HG03469 (cell line): Measurements from ENCODE around the gene CRYBG3.
"Not testable (repeated sequence)": the region's sequence is repeated elsewhere in the genome, so short reads cannot be mapped to it uniquely, and the experiment has no call there.

ENCODE experiments used
- ATAC-seq: cut with Tn5 transposase; IDR thresholded peaks from one replicate; pipeline ENCODE4 v1.9.1; 2021; ENCODE audit warnings: mild to moderate bottlenecking, moderate library complexity, moderate number of reproducible peaks; ENCODE audit not compliant: unreplicated experiment

The CRYBG3 gene

DNA sequence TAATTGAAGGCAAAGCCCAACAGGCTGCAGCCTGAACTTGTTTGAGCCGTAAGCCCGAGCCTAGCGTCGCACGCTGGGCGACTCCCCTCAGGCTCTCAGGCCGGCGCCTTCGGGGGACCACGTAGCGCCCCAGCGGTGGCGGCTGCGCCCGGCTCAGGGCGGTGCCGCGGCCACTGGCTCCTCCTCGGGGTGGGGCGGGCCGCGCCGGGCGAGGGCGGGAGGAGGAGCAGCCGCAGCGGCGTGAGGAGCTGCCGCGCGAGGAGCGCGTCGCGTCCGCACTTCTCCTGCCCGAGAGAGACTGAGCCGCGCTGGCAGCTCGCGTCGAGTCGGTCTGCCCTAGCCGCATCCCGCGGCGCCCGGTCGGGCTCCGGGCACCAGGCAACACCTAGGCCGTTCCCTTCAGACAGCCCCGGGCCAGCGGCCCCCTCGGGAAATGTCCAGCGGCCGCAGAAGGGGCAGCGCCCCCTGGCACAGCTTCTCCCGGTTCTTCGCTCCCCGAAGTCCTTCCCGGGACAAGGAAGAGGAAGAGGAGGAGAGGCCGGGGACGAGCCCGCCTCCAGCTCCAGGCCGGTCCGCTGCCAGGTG, at the start of gene CRYBG3:
TSS of gene CRYBG3 (plus strand) at position 238 of the 585 bp plus-strand sequence. CDS start at position 434, 196 bp downstream.
- peak; percentile 96 for ATAC-seq

DNA sequence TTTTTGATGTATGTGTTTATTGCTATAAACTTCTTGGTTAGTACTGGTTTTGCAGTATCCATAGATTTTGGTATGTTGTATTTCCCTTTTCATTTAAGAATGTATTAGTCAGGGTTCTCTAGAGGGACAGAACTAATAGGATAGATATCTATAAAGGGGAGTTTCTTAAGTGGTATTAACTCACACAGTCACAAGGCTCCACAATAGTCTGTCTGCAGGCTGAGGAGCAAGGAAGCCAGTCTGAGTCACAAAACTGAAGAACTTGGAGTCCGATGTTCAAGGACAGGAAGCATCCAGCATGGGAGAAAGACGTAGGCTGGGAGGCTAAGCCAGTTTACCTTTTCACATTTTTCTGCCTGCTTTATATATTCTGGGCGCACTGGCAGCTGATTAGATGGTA, 48.9 kb upstream of the CRYBG3 start:
- ATAC-seq = no peak

DNA sequence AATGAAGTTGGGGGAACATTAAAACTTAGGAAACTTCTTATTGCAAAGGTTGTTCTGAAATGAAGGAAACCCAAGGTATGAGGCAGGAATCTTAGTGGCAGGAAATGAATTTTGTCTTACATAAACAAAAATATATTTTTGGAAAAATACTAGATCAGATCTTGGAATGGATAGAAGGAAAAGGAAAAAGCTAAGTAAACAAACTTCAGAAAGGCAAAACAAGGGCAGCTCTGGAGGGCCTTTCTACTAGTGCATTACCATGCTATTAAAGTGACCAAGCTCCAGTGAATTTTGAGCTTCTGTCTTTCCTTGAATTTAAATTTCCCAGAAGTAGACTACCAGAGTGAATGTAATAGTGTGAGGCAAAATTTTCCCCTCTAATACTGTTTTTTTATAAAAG, 43.7 kb upstream of the CRYBG3 start:
- no peak for ATAC-seq

DNA sequence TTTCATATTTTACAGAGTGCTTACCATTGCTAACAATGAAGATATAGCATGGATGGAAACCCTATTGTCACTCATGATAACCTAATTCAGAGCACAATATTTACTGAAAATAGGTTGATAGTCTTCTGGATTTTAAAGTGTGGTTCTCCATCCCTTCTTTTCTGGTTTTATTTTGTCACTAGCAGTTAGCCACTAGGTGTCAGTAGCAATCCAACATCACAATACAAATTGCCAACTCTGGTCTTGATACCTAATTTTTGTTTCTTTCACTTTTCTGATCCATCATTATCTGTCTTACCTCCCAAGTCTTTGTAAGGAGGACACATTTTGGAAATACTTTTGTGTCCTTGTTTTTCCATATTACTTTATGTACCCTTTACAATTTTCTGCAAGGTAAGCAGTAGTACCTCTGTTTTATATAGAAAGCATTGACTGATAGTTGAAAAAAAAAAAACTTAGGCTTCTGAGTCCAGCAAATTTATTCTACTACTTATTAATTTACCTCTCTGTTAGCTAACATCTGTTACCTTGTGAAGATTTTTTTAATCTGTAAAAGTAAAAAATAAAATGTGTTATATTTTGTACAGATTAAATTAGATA, 28.3 kb upstream of the CRYBG3 start:
- no peak for ATAC-seq

DNA sequence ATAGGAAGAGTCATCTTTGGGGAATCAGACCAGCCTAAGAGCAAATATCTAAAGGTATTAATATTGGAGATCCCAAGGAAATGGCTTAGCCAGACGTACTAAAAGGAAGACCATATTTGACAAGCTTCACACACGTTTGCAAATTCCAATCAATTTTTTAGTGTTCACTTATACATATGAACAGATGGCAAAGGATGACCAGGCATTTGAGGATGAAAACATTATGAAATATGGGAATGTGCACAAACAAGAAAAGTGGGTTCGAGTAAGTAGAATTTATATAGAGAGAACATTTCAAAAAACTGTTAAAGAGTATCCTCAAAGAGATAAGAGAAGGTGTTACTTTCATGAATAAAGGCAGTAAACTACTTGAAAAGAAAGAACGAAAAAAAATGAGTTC, 25.9 kb upstream of the CRYBG3 start:
- ATAC-seq = no peak

DNA sequence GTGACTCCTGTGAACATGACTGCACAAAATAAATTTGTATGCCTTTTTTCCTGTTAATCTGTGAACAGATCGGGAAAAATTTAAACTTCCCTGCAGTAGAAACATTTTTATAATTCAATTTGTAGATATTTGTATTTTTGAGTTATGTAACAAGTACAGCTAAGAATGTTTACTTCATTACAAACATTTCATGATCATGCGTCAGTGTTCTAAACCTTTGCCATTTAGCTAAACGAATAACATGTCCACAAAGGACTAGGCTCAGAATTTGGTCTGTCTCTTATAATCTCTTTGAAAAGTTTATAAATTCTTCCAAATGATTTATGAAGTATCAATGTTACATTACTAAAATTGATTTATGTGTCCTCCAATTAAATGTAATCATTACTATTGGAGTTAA, 17.3 kb upstream of the CRYBG3 start:
- no peak for ATAC-seq

DNA sequence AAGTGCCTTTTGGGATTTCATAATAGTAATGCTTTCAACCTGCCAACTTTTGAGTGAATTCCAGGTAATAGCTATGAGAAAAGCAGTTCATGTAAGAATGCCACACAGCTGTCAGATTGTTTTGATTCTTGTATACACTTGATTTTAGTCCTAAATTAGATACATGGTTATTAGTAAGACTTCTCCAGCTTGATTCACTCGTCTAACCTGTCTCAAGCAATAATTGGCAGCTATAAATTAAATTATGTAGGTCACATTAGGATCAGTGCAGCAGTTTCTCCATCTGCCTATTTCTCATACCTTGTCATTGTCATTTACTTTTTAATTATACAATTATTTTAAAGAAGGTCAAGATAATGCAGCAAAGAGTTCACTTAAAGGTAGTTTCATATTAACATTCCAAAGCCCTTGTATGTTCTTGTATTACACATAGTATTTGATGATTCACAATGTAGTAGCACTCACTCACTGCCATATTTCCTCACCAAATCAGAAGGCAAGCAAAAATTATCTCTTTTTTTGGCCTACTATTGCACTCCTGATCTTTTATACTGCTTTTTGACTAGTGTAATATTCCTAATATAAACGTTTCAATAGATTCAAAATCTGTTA, 10.9 kb upstream of the CRYBG3 start:
- ATAC-seq = no peak

DNA sequence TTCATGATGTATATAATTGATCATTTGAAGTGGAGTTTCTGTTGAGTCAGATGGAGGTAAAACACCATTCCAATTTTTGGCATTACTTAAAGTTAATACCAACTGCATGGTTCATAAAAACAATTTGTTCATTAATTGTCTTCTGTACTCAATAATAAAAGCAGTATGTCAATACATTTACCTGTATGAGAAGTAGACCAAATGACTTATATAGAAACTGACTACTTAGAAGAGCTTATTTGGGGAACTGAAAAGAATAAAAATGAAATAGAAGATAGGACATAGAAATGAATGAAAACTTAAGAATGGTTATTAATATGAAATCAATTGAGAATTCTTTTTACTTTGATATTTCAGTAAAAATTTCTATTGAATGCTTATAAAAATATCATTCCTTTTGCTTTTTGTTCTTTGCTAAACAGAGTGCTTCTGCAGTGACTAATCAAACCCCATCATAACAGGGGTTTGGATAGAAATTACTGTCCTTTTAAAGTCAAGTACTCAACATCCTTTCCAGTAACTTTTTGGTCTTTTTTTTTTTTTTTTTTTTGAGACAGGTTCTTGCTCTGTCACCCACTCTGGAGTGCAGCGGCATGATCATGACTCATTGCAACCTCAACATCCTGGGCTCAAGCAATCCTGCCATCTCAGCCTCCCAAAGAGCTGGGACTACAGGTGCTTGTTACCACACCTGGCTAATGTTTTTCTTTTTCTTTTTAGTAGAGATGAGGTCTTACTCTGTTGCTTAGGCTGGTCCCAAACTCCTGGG, 6.5 kb upstream of the CRYBG3 start:
- peak; percentile 37 for ATAC-seq

DNA sequence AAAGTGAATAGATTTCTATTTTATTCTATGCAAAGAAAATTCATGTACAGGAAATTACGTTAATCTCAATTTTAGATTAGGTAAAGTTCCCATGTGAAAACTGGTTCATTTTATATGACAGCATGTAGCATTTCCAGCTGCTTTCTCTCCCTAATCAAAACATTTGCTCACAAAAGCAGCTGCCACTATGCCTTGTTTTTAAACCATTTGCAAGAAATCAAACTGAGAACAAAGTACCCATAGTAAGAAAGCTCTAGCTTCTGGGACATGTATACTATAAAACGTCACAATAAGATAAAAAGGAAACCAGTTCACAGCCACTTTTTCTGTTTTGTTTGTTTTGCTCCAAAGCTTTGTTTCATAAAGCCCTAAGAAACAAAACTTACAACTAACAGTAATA, 5.0 kb upstream of the CRYBG3 start:
- no peak for ATAC-seq

DNA sequence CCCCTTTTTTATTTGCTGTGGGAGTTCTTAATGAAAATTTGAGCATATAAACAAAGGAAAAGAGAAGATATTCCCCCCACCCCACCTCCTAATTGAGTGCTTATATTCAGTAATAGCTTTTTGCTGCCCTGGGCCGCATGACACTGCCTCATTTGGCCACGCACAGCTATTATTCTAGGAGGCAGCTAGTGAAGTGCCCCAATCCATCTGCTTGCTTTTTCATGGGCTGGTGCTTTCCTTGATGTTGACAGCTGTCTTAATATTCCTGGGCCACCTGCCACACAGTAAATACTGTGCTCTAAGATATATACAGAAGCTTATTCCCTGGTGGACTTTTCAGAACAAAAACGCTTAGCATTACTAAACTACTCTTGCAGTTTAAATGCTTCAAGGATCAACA, 3.8 kb upstream of the CRYBG3 start:
- ATAC-seq = no peak

DNA sequence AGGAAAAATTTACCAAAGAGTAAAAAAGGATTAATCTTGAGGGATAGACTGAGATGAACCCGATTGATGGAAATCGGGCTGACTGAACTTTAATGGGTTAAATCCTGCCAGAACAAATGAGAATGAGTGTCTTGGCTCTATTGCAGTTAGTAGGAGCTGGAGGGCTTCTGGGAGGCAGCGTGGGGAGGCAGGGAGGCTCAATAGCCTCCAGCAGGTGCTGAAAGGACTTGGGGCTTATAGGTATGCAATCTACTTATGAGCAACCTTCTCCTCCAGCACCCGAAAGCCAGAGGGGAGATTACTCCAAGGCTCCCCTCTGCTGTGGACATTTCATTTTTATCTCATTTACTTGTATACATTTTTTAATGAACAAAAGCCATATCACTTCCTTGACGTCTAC, 1.0 kb upstream of the CRYBG3 start:
- ATAC-seq = no peak

DNA sequence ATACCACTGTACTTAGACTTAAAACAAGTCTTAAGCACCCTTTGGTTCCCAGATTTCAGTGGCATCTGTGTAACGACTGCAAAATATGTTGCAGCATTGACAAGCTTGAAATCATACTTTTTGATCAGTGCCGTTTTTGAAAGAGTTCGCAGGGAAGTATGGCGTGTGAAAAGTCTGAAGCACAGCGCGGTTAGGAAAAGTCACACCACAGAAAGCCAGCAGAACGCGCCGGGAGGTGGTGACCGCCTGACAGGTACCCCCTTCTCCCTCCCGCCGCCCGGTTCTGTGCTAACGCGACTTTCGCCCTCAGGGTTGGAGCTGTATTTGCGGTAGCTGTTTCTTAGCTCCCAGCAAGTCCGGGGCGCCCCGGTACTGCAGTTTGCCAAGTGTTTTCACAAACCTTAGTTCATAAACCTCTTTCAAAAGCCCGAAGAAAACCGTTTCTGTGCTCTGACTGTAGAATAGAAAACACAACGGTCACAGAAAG, 481 bp upstream of the CRYBG3 start:
- ATAC-seq = peak; percentile 32

DNA sequence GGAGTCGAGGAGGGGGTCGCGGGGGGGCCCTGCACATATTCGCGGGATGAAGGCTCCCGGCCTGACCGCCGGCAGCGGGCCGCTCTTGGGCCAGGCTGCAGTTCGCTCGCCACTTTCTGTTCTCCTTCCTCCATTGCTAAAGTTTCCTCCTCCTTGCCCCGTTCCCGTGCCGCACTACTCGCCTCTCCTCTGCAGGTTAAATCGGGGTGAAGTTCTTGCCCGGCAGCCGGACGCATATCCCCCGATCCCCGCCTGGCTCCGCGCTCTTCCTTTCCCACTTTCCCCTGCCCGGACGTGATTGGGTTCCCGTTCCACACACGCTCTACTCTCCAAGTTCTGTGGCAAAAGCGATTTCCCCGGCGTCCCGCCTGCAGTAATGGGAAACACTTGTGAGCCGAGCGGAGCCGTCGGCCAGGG, 556 bp downstream of the CRYBG3 start:
- ATAC-seq = no peak

DNA sequence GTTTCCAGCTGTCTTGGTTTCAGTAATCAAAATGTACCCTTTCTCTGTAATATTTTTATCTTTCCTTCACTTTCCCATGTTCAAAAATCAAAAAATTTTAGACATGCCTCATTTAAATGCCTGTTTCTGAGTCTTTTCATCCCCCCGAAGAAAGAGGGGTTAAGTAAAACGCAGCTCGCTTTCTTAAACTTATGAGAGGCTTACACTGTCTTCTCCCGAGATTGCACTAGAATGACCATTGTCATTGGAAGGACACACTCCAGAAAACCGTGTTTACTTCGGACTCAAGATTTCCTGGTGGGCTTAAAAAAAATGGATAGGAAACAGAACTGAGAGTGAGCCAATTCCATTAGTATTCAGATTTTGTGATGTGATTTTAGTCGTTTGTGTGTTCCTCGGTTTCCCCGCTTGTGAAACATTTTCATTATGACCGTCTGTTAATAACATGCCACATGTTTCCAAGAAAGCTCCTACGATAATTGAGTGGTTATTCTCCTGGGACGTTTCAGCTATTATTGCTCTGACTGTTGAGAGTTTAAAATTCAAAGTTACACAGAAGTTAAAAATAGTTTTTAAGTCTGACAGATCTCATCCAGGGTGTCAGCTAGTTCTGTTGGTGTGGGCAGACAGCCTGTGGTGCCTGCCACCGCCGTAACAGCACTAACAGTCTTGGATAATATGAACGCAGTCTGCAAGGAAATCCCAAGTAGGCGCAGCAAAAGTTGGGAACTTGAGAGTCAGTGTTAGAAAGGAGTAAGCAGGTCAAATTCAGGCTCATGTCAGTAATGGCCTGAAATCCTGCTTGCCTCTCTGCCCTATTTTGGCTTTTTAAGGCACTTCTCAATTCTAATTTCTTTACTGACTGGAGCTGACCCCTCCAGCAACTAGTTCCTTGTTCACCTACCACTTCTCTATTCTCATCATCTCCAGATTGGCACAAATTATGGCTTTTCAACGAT, 1.5 kb downstream of the CRYBG3 start:
- no peak for ATAC-seq

DNA sequence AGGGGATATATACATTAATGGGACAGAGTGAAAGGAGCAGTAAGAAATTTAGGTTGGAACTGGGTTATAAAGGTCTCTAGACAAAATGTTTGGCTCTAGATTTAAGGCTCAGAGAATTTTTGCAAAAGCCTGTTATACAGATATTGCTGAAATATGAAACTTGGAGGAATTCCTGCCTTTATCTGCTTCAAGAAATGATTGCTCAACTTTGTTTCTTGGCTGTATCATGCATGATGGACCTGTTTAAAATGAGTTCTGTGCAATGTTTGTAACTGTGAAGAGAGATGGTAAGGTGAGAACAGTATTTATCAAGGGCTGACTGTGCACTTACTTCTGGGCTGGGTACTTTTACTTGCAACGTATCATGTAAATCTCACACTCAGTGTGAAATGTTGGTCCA, 3.3 kb downstream of the CRYBG3 start:
- ATAC-seq = no peak

DNA sequence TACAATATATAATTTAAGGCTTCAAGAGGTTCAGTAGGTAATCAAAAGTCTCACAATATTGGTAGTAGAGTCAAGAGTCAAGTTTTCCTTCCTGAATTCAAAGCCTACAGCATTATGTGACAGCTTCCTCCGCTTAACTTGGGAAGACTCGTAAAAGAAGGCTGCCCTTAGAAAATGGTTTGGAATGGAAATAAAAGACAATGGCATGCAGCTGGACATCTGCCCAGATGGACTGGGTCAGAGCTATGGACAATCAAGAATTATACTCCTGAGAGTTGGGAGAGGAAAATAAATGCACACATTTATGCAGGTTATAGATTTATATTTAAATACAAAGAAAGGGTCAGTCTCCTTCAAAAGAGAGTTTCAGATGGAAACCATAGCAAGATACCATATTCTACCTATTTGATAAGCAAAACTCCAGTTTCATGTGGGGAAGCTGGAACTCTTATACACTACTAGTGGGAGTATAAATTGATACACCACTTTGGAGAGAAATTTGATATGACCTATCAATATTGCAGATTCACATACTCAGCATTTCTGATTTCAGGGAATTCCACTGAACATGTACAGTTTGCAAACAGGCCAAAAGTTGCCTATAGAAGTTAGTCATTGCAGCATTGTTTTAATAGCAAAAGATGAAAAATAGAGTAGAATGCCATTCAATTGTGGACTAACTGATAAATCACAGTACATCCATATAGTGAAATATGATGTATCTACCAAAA, 6.1 kb downstream of the CRYBG3 start:
- no peak for ATAC-seq

DNA sequence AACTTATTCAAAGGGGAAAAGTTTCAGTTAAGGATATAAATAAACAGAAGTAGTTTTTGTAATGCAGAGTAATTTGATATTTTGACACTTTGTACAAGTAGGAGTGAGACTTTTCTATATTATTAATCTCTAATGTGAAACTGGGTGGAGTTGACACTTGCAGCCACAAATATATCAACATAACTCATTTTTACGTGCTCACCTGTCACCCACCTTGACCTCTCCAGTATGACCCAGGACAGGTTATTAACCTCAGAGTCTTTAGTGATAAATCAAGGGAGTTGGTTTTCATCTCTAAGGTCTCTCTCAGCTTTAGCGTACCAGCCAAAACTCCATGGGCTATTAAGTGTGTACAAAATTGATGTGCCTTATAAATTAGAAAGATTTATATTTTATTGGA, 7.4 kb downstream of the CRYBG3 start:
- ATAC-seq = no peak

DNA sequence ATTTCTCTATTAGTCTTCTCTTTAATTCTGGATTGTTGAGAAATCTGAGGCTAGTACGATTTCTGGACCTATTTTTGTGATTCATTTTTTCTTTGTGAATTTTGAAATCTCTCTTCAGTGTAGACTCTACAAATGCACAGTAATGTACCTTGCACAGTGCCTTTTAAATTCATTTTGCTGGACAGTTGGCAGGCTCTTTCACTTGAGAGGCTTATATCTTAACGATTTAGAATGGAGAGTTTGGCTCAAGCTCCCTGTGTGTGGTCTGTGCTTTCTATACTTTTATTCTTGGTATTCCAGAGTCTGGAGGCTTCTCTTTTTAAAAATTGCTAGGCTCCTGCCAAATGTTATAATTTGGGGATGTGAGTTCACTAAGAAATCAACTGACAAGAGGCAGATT, 8.8 kb downstream of the CRYBG3 start:
- no peak for ATAC-seq

DNA sequence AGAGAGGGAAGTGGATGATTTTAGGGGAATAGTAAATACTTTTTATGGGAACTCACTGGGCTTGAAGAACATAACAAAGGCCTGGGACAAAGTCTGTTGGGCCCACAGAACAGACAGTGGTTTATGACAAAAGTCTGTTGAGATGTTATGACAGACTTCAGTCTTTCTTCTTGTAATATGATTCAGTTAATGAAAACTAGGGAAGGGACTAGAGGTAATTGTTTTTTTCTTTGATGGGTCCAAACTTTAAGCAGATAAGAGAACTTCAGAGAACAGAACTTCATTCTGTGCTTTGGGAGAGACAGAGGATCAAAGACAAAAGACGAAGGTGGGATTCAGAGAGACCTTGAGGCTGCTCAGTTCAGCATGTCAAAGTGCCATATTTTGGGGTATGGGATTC, 9.3 kb downstream of the CRYBG3 start:
- ATAC-seq = no peak

DNA sequence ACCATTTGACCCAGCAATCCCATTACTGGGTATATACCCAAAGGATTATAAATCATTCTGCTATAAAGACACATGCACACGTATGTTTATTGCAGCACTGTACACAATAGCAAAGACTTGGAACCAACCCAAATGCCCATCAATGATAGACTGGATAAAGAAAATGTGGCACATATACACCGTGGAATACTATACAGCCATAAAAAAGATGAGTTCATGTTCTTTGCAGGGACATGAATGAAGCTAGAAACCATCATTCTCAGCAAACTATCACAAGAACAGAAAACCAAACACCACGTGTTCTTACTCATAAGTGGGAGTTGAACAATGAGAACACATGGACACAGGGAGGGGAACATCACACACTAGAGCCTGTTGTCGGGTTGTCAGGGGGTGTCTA, 11.4 kb downstream of the CRYBG3 start:
- not testable (repeated sequence) for ATAC-seq
